Ovary (tissue), 9 donors: Measurements from ENCODE around the gene IQCK. TPM values are rescaled to one million over a fixed set of nuclear protein-coding genes. Genes with fewer than 3 reads are reported as not detected.

Experiments
- DNase-seq, 5 donors: peaks; one replicate each; pipeline ENCODE4 v3.0.0-alpha.2; 2019 to 2020
- H3K27ac ChIP-seq, 2 donors: fragments of 200-600 bp; one replicate each; pipeline versions ENCODE4 v1.5.1 to v1.8.0; 2019 to 2022
- H3K27me3 ChIP-seq: fragments of 200-600 bp; one replicate; pipeline ENCODE4 v1.8.0; 2022
- H3K36me3 ChIP-seq: fragments of 200-600 bp; sonication (generic); one replicate; pipeline ENCODE4 v1.5.1; 2019
- H3K4me1 ChIP-seq: one replicate; pipeline ENCODE4 v1.8.1; 2013; ENCODE audit warnings: mild to moderate bottlenecking, moderate library complexity; ENCODE audit not compliant: insufficient read depth
- H3K4me3 ChIP-seq: fragments of 200-600 bp; sonication (generic); one replicate; pipeline ENCODE4 v1.5.1; 2017
- H3K9me3 ChIP-seq, 2 donors: fragments of 200-600 bp in 1 of 2; sonication (generic) in 1 of 2; one replicate each; pipeline versions ENCODE4 v1.5.1 to v1.8.1; 2013 to 2019; ENCODE audit warnings: mild to moderate bottlenecking in 1 of 2, moderate library complexity in 1 of 2
- CTCF ChIP-seq, 3 donors: fragments of 450-650 bp in 2 of 3; fragments of 200-600 bp in 1 of 3; IDR thresholded peaks; one replicate each; pipeline versions ENCODE4 v1.5.1 to v1.8.0; 2016 to 2022; ENCODE audit warnings: antibody characterized with exemption in 3 of 3, mild to moderate bottlenecking in 1 of 3
- EP300 ChIP-seq: sonication (generic); formaldehyde crosslinking; IDR thresholded peaks from one replicate; pipeline ENCODE4 v1.6.1; 2017; ENCODE audit warnings: antibody characterized with exemption
- POLR2A ChIP-seq: fragments of 450-650 bp; IDR thresholded peaks from one replicate; pipeline ENCODE4 v1.6.1; 2017; ENCODE audit warnings: antibody characterized with exemption, mild to moderate bottlenecking, moderate library complexity
- WGBS, 3 donors: extraction: QIAGEN DNeasy Blood & Tissue Kit in 1 of 3; methylation state at CpG; one replicate each; pipeline versions ENCODE4 v1.1.5 to v1.1.7; 2013 to 2017; 5-methylcytosine and 5-hydroxymethylcytosine counted together
- intact Hi-C, 4 donors: fragments of 100-400 bp; cut with DNase I; formaldehyde crosslinking; loops; one replicate each; pipeline versions ENCODE4 v1.11.0 to v1.15.1; 2022 to 2023
- polyA plus RNA-seq, 2 donors: library from polyadenylated mRNA; stranded (reverse); fragments of 200-250 nt in 1 of 2; fragments of 350-450 nt in 1 of 2; fragmentation: Illumina TruSeq in 1 of 2; extraction: RNeasy Lipid Tissue Mini Kit (QIAGEN cat#74804) in 1 of 2; gene quantifications; one replicate each; pipeline ENCODE4 v1.2.3, GENCODE V29; 2013 to 2014
- total RNA-seq, 7 donors: library from RNA; depleted of rRNA in 2 of 7; stranded (reverse); fragments of >200 nt in 2 of 7; fragmentation: NEBNext Ultra II Directional in 3 of 7; extraction: Animal tissue kit (Norgen Biotek cat#: 25700) in 3 of 7; gene quantifications; one replicate each; pipeline versions ENCODE4 v1.1.0 to v1.2.4, GENCODE V29; 2016 to 2023
- donor health status: DM: no; HTN: no; CAD: no; lungs with moderate emphysema.
- donor health status: DM: no; HTN: no; CAD: no.
- donor health status: Bipolar disorder and iron deficiency.
- donor health status: DM: yes; HTN: yes; CAD: no.
- donor health status: DM: no; HTN: no; CAD: no.
- donor health status: DM: yes; HTN: yes; CAD: no.

Gene IQCK
- total and polyA plus RNA-seq, 9 donors, result 14.3 to 52.8 (median 18.0) TPM

GRCh38 chr16:19705146-19705501 lies 12.9 kb upstream of the IQCK start:
- intact Hi-C loops, result loop anchor here in 1 of 4 donors (10.0 kb wide), 1 partner anchor 90 kb away; no protein-coding TSS in a partner anchor
- H3K27ac ChIP-seq, result peak overlapping the region; percentile 63 to 84
- no peaks in the 10 kb centered on the region for H3K27me3 ChIP-seq
- H3K4me3 ChIP-seq, result no peak overlapping the region
- no peaks in the 10 kb centered on the region for H3K36me3 ChIP-seq
- DNase-seq, result no peak
- WGBS, 3 donors, result 92 to 95% (median 95%) methylated on average over 8 of the region's 8 CpGs
- peaks cover 16% of the 10 kb centered on the region for H3K4me1 ChIP-seq
- H3K9me3 ChIP-seq, result no peaks in the 10 kb centered on the region
- no peak for TF ChIP-seq POLR2A
- no peak for TF ChIP-seq EP300
- no peak for TF ChIP-seq CTCF (IDR thresholded peaks at IDR 0.05)

DNA sequence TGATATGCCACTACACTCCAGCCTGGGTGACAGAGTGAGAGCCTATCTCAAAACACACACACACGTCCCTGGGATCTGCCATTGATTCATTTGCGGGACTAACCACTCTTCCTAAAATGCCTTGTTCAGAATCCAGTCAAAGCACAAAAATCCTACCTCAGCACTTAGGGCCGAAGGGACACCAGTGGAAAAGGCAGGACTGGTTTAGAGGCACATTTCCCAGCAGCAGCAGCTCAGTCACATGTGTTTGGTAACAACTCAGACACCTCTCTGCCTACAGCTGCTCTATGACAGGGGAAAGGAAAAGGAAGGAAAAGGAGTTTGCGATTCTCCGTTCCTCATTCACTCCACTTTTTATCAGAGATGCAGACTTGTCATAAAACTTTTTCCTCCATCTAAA lies 12.2 kb upstream of the IQCK start:
- H3K27ac ChIP-seq, result peak overlapping the region in 1 of 2 donors; percentile 84
- DNase-seq, result no peak
- WGBS, 3 donors, result 89 to 92% (median 91%) methylated on average over 5 of the region's 5 CpGs
- no peaks in the 10 kb centered on the region for H3K36me3 ChIP-seq
- H3K4me1 ChIP-seq, result peaks cover 15% of the 10 kb centered on the region
- H3K4me3 ChIP-seq, result no peak overlapping the region
- H3K9me3 ChIP-seq, result no peaks in the 10 kb centered on the region
- no peaks in the 10 kb centered on the region for H3K27me3 ChIP-seq
- TF ChIP-seq POLR2A (no peak), CTCF (IDR thresholded peaks at IDR 0.05) (no peak), EP300 (no peak)
- intact Hi-C loops, result loop anchor here in 1 of 4 donors (10.0 kb wide), 1 partner anchor 91 kb away; no protein-coding TSS in a partner anchor

GRCh38 chr16:19706846-19707245 lies 11.2 kb upstream of the IQCK start:
- no peaks in the 10 kb centered on the region for H3K36me3 ChIP-seq
- no peak overlapping the region for H3K4me3 ChIP-seq
- no peaks in the 10 kb centered on the region for H3K27me3 ChIP-seq
- H3K27ac ChIP-seq, result no peak overlapping the region
- DNase-seq, result no peak
- no peaks in the 10 kb centered on the region for H3K9me3 ChIP-seq
- 88 to 95% (median 93%) methylated on average over 15 of the region's 15 CpGs for WGBS, 3 donors
- TF ChIP-seq POLR2A, result no peak
- TF ChIP-seq EP300, result no peak
- TF ChIP-seq CTCF (IDR thresholded peaks at IDR 0.05), result no peak
- H3K4me1 ChIP-seq, result peaks cover 15% of the 10 kb centered on the region
- intact Hi-C loops, result loop anchor here in 1 of 4 donors (10.0 kb wide), 1 partner anchor 92 kb away; no protein-coding TSS in a partner anchor

GRCh38 chr16:19707569-19708295 lies 10.3 kb upstream of the IQCK start:
- H3K27ac ChIP-seq, result no peak overlapping the region
- no peaks in the 10 kb centered on the region for H3K36me3 ChIP-seq
- no peak for DNase-seq
- intact Hi-C loops, result loop anchor here in 1 of 4 donors (10.0 kb wide), 1 partner anchor 93 kb away; no protein-coding TSS in a partner anchor
- TF ChIP-seq CTCF (IDR thresholded peaks at IDR 0.05), result no peak
- no peak for TF ChIP-seq POLR2A
- no peak for TF ChIP-seq EP300
- no peaks in the 10 kb centered on the region for H3K9me3 ChIP-seq
- WGBS, 3 donors, result 71% methylated on average over 22 of the region's 22 CpGs
- peaks cover 15% of the 10 kb centered on the region for H3K4me1 ChIP-seq
- no peaks in the 10 kb centered on the region for H3K27me3 ChIP-seq
- no peak overlapping the region for H3K4me3 ChIP-seq
